Measurements from ENCODE around the gene SLIT2.

SLIT2 gene

DNA sequence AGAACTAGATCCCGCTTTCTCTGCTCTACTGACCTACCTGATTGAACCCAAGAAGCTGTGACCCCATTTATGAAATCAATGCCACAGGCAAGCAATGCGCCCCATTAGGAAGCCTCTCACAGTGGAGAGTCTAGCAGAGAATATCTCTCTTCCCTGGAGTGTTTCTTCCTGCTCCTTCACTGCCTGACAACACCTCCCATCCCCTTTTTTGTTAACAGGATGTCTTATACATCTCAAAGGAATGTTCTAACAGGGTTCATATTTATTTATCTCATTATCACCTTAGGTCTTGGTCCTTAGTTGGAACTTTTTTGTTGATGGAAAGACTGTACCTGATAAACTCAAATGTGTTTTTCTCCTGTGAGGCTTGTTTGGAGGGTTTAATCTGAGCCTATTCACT lies 35.5 kb downstream of the SLIT2 start:
- Histone ChIP-seq H3F3A (ENCODE audit: insufficient read depth, low read length) (no peaks in the 10 kb centered on the region), H3K9me3 (ENCODE audit: low read length) (no peaks in the 10 kb centered on the region), H3K9ac (ENCODE audit: low read length) (no peak overlapping the region), H3K27ac (ENCODE audit: low read depth, low read length, poor library complexity, severe bottlenecking) (no peak overlapping the region), H4K20me1 (ENCODE audit: insufficient read depth, low read length) (no peaks in the 10 kb centered on the region), H3K4me3 (ENCODE audit: low read depth, low read length, poor library complexity, severe bottlenecking) (no peak overlapping the region), H3K36me3 (ENCODE audit: insufficient read depth, low read length) (no peaks in the 10 kb centered on the region), H3K9me2 (ENCODE audit: low read depth, low read length) (no peaks in the 10 kb centered on the region), H3K4me1 (ENCODE audit: insufficient read depth, low read length, severe bottlenecking) (no peaks in the 10 kb centered on the region), H2AFZ (ENCODE audit: low read length) (no peak overlapping the region), H3K4me2 (ENCODE audit: low read length) (no peak overlapping the region), H3K79me2 (ENCODE audit: insufficient read depth, low read length) (no peaks in the 10 kb centered on the region), H3K27me3 (ENCODE audit: insufficient read depth, low read length) (no peaks in the 10 kb centered on the region)
- TF ChIP-seq, protein P1, sequence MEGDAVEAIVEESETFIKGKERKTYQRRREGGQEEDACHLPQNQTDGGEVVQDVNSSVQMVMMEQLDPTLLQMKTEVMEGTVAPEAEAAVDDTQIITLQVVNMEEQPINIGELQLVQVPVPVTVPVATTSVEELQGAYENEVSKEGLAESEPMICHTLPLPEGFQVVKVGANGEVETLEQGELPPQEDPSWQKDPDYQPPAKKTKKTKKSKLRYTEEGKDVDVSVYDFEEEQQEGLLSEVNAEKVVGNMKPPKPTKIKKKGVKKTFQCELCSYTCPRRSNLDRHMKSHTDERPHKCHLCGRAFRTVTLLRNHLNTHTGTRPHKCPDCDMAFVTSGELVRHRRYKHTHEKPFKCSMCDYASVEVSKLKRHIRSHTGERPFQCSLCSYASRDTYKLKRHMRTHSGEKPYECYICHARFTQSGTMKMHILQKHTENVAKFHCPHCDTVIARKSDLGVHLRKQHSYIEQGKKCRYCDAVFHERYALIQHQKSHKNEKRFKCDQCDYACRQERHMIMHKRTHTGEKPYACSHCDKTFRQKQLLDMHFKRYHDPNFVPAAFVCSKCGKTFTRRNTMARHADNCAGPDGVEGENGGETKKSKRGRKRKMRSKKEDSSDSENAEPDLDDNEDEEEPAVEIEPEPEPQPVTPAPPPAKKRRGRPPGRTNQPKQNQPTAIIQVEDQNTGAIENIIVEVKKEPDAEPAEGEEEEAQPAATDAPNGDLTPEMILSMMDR (IDR thresholded peaks at IDR 0.05; ENCODE audit: low read length), result no peak
- TF ChIP-seq EZH2 (IDR thresholded peaks at IDR 0.05; ENCODE audit: borderline replicate concordance, low read length), result no peak

DNA sequence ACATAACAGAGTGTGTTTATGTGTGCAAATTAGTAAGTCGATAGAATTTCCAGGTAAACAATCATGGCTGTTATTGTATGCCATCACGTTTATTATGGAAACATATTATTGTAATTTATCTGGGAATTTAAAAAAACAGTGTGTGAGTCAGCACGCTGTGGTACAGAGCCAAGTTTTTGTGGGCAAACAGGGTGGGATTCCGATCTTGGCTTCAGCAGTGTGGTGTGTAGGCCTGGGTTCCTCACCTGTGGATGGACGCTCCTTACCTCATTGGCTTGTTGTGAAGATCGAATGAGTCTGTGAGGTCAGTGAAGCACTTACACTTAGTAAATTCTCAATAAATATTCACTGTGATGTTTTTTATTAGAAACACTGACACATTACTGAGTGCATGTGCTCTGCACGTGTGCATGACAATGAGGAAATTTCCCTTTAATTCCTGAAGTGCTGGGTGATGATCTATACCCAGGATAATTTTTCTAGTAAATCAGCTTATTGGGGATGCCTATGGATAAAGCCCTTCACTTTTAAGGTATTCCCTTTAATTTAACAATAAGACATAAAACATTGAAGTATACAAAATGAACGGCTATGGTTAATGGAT lies 36.4 kb downstream of the SLIT2 start:
- Histone ChIP-seq H3K79me2 (ENCODE audit: insufficient read depth, low read length) (no peaks in the 10 kb centered on the region), H3K9ac (ENCODE audit: low read length) (no peak overlapping the region), H3K4me2 (ENCODE audit: low read length) (no peak overlapping the region)

DNA sequence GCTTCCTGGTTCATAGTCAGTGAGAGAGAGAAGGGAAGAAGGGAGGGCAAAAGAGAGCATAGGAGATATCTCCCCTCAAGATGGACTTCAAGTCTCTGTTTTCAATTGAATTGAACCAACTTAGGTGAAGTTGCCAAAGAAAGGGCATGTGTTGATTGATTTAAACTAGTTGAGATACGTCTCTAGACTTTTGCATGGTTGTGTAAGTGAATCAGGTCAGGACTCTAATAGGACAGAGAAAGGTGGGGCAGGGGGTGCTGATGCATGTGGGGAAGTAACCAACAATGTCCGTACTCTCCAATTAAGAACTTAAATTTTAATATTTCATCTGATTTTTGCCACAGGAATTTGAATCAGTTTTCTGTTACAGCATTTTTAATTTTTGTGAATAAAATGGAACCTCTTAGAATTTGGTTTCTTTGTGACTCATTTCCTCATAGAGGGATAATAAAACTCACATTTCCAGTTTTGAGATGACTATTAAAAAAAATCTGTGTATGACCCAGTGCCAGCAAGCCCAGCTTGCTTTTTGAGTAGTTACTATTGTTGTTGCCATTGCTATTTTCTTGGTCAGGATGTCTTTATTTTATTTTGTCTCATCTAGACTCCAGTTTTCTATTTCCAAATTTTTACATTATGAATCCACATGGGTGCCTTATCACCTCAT lies 37.3 kb downstream of the SLIT2 start:
- no peak overlapping the region for H3K4me2 ChIP-seq (ENCODE audit: low read length)
- no peaks in the 10 kb centered on the region for H3K9me3 ChIP-seq (ENCODE audit: low read length)
- no peak overlapping the region for H3K27ac ChIP-seq (ENCODE audit: low read depth, low read length, poor library complexity, severe bottlenecking)
- no peaks in the 10 kb centered on the region for H3K9me2 ChIP-seq (ENCODE audit: low read depth, low read length)
- no peak for TF ChIP-seq EZH2 (IDR thresholded peaks at IDR 0.05; ENCODE audit: borderline replicate concordance, low read length)
- TF ChIP-seq, protein P1 (IDR thresholded peaks at IDR 0.05; ENCODE audit: low read length), result no peak
- H3K79me2 ChIP-seq (ENCODE audit: insufficient read depth, low read length), result no peaks in the 10 kb centered on the region
- H3K27me3 ChIP-seq (ENCODE audit: insufficient read depth, low read length), result no peaks in the 10 kb centered on the region
- H3K4me1 ChIP-seq (ENCODE audit: insufficient read depth, low read length, severe bottlenecking), result no peaks in the 10 kb centered on the region
- no peak overlapping the region for H3K4me3 ChIP-seq (ENCODE audit: low read depth, low read length, poor library complexity, severe bottlenecking)
- H3F3A ChIP-seq (ENCODE audit: insufficient read depth, low read length), result no peaks in the 10 kb centered on the region
- H2AFZ ChIP-seq (ENCODE audit: low read length), result no peak overlapping the region
- no peaks in the 10 kb centered on the region for H3K36me3 ChIP-seq (ENCODE audit: insufficient read depth, low read length)
- no peaks in the 10 kb centered on the region for H4K20me1 ChIP-seq (ENCODE audit: insufficient read depth, low read length)
- no peak overlapping the region for H3K9ac ChIP-seq (ENCODE audit: low read length)

More for the DNA sequence above, 36.4 kb downstream of the SLIT2 start:
- no peaks in the 10 kb centered on the region for H3K4me1 ChIP-seq (ENCODE audit: insufficient read depth, low read length, severe bottlenecking)
- no peaks in the 10 kb centered on the region for H3K9me3 ChIP-seq (ENCODE audit: low read length)
- TF ChIP-seq, protein P1 (IDR thresholded peaks at IDR 0.05; ENCODE audit: low read length), result no peak
- no peak for TF ChIP-seq EZH2 (IDR thresholded peaks at IDR 0.05; ENCODE audit: borderline replicate concordance, low read length)
- H3K36me3 ChIP-seq (ENCODE audit: insufficient read depth, low read length), result no peaks in the 10 kb centered on the region
- no peaks in the 10 kb centered on the region for H3K9me2 ChIP-seq (ENCODE audit: low read depth, low read length)
- no peak overlapping the region for H3K27ac ChIP-seq (ENCODE audit: low read depth, low read length, poor library complexity, severe bottlenecking)
- H3K4me3 ChIP-seq (ENCODE audit: low read depth, low read length, poor library complexity, severe bottlenecking), result no peak overlapping the region
- H2AFZ ChIP-seq (ENCODE audit: low read length), result no peak overlapping the region
- no peaks in the 10 kb centered on the region for H4K20me1 ChIP-seq (ENCODE audit: insufficient read depth, low read length)
- no peaks in the 10 kb centered on the region for H3K27me3 ChIP-seq (ENCODE audit: insufficient read depth, low read length)
- no peaks in the 10 kb centered on the region for H3F3A ChIP-seq (ENCODE audit: insufficient read depth, low read length)

All from OCI-LY1 (cell line).